ENCODE data around the gene HBE1.

- TF ChIP-seq, protein P1, sequence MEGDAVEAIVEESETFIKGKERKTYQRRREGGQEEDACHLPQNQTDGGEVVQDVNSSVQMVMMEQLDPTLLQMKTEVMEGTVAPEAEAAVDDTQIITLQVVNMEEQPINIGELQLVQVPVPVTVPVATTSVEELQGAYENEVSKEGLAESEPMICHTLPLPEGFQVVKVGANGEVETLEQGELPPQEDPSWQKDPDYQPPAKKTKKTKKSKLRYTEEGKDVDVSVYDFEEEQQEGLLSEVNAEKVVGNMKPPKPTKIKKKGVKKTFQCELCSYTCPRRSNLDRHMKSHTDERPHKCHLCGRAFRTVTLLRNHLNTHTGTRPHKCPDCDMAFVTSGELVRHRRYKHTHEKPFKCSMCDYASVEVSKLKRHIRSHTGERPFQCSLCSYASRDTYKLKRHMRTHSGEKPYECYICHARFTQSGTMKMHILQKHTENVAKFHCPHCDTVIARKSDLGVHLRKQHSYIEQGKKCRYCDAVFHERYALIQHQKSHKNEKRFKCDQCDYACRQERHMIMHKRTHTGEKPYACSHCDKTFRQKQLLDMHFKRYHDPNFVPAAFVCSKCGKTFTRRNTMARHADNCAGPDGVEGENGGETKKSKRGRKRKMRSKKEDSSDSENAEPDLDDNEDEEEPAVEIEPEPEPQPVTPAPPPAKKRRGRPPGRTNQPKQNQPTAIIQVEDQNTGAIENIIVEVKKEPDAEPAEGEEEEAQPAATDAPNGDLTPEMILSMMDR (IDR thresholded peaks at IDR 0.05; ENCODE audit: control extremely low read depth in 1 of 3, insufficient read depth in 1 of 3, low read depth in 1 of 3, low read length in 3 of 3): no peak
- no peak for TF ChIP-seq CREB1 (IDR thresholded peaks at IDR 0.05)
- no peak for TF ChIP-seq TAF1 (IDR thresholded peaks at IDR 0.05; ENCODE audit: low read depth, low read length)
- TF ChIP-seq POLR2AphosphoS5 (IDR thresholded peaks at IDR 0.05; ENCODE audit: low read depth, low read length): no peak
- no peak for TF ChIP-seq GABPA (IDR thresholded peaks at IDR 0.05; ENCODE audit: borderline replicate concordance, insufficient read depth, low read length)
- TF ChIP-seq POLR2A (IDR thresholded peaks at IDR 0.05; ENCODE audit: control extremely low read depth in 1 of 2, low read depth in 2 of 2, low read length in 2 of 2): no peak
- no peak for TF ChIP-seq MAFK (IDR thresholded peaks at IDR 0.05; ENCODE audit: low read depth, low read length)
- TF ChIP-seq CEBPB (IDR thresholded peaks at IDR 0.05; ENCODE audit: low read depth, low read length): no peak
- TF ChIP-seq SUZ12 (IDR thresholded peaks at IDR 0.05; ENCODE audit: low read length): no peak
- no peak for TF ChIP-seq USF2 (IDR thresholded peaks at IDR 0.05; ENCODE audit: low read length)
- no peak for TF ChIP-seq SIN3A (conservative IDR thresholded peaks at IDR 0.05 in 1 of 2, IDR thresholded peaks at IDR 0.05 in 1 of 2; ENCODE audit: low read depth in 1 of 2, low read length in 2 of 2)
- no peak for TF ChIP-seq CHD2 (IDR thresholded peaks at IDR 0.05; ENCODE audit: low read length)
- no peak for TF ChIP-seq TEAD4 (IDR thresholded peaks at IDR 0.05; ENCODE audit: low read depth, low read length)
- no peak for TF ChIP-seq TAF7 (optimal IDR thresholded peaks at IDR 0.05; ENCODE audit: borderline replicate concordance, low read depth, low read length)
Measured at GRCh38 chr11:5281596-5281995, 11.9 kb upstream of the HBE1 start.

All from H1 (cell line).